Measurements from ENCODE around the gene ARSB. TPM values are rescaled to one million over a fixed set of nuclear protein-coding genes. Genes with fewer than 3 reads are reported as not detected.
A peak's percentile ranks its signal among the peaks of the same experiment; 100 is the strongest.

Gene ARSB
- total RNA-seq, 2 experiments from 2014 or later: 4.4 to 5.2 TPM

GRCh38 chr5:78995521-78996007 is 10.5 kb upstream of the ARSB start:
- no peaks in the 10 kb centered on the region for H3K36me3 ChIP-seq (ENCODE audit: insufficient read depth, low read length)
- no peak for TF ChIP-seq CTCF (IDR thresholded peaks at IDR 0.05)
- peaks cover 11% of the 10 kb centered on the region for H3K27me3 Mint-ChIP-seq
- no peaks in the 10 kb centered on the region for H3K9me3 Mint-ChIP-seq
- H3K27ac ChIP-seq (ENCODE audit: low read depth in 1 of 2, low read length in 2 of 2): no peak overlapping the region
- H3K4me3 Mint-ChIP-seq: no peak overlapping the region
- no peaks in the 10 kb centered on the region for H3K4me1 ChIP-seq (ENCODE audit: insufficient read depth, low read length)
- DNase-seq: no peak
- no peak overlapping the region for H3K4me3 ChIP-seq (ENCODE audit: low read length)
- peaks cover 3 to 4% of the 10 kb centered on the region in 2 experiments for H3K27me3 ChIP-seq (ENCODE audit: control insufficient read depth in 1 of 2, insufficient read depth in 2 of 2, low read length in 2 of 2)
- ChIA-PET POLR2A (interaction anchor here (1.5 kb wide), 1 partner anchor 11 kb away, joined by 7 read pairs; the partner anchor contains the start of gene ARSB), CTCF (no interaction called here)
- H3K27ac Mint-ChIP-seq: no peak overlapping the region
- ATAC-seq (ENCODE audit: poor library complexity): no peak
- H3K4me1 Mint-ChIP-seq (ENCODE audit: low read depth): peaks cover 15% of the 10 kb centered on the region
- intact Hi-C loops (cut with DNase I, micrococcal nuclease): no loop called here
- H3K9me3 ChIP-seq (ENCODE audit: control insufficient read depth in 1 of 2, insufficient read depth in 1 of 2, low read length in 2 of 2): no peaks in the 10 kb centered on the region
- H3K36me3 Mint-ChIP-seq (ENCODE audit: low read depth): no peaks in the 10 kb centered on the region

DNA sequence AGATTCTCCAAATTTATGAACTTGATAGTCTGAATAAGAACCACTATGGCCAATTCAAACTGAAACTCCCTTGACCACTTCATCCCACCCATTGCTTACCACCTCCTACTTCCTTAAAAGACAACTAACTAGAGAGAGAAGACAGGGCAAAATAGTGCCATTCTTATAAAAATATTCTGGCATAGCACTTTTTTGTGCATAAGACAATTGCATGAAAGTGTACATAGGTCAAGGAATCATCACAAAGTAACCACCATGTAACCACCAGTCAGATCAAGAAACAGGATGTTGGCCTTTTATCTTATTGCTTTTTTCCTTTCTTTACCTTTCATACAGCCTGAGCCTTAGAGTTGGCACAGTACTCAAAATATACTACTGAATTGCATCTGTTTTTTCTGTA is 8.1 kb upstream of the ARSB start:
- intact Hi-C loops (cut with DNase I, micrococcal nuclease): no loop called here
- Histone ChIP-seq H3K36me3 (ENCODE audit: insufficient read depth, low read length) (no peaks in the 10 kb centered on the region), H3K9me3 (ENCODE audit: control insufficient read depth in 1 of 2, insufficient read depth in 1 of 2, low read length in 2 of 2) (no peaks in the 10 kb centered on the region), H3K4me1 (ENCODE audit: insufficient read depth, low read length) (no peaks in the 10 kb centered on the region), H3K27ac (ENCODE audit: low read depth in 1 of 2, low read length in 2 of 2) (no peak overlapping the region), H3K4me3 (ENCODE audit: low read length) (no peak overlapping the region), H3K27me3 (ENCODE audit: control insufficient read depth in 1 of 2, insufficient read depth in 2 of 2, low read length in 2 of 2) (peaks cover under 1 to 3% of the 10 kb centered on the region in 2 experiments)
- no peak overlapping the region for H3K27ac Mint-ChIP-seq
- H3K27me3 Mint-ChIP-seq: no peaks in the 10 kb centered on the region
- no peaks in the 10 kb centered on the region for H3K36me3 Mint-ChIP-seq (ENCODE audit: low read depth)
- DNase-seq (peak in 1 of 14 experiments; percentile 8), ATAC-seq (ENCODE audit: poor library complexity) (no peak)
- no peaks in the 10 kb centered on the region for H3K9me3 Mint-ChIP-seq
- ChIA-PET POLR2A (no interaction called here), CTCF (no interaction called here)
- peaks cover 15% of the 10 kb centered on the region for H3K4me1 Mint-ChIP-seq (ENCODE audit: low read depth)
- H3K4me3 Mint-ChIP-seq: no peak overlapping the region
- no peak for TF ChIP-seq CTCF (IDR thresholded peaks at IDR 0.05)

- Histone ChIP-seq H3K9me3 (ENCODE audit: control insufficient read depth in 1 of 2, insufficient read depth in 1 of 2, low read length in 2 of 2) (no peaks in the 10 kb centered on the region), H3K27ac (ENCODE audit: low read depth in 1 of 2, low read length in 2 of 2) (no peak overlapping the region), H3K36me3 (ENCODE audit: insufficient read depth, low read length) (no peaks in the 10 kb centered on the region), H3K4me1 (ENCODE audit: insufficient read depth, low read length) (no peaks in the 10 kb centered on the region), H3K27me3 (ENCODE audit: control insufficient read depth in 1 of 2, insufficient read depth in 2 of 2, low read length in 2 of 2) (peaks cover 0 to 3% of the 10 kb centered on the region in 2 experiments), H3K4me3 (ENCODE audit: low read length) (no peak overlapping the region)
- DNase-seq (no peak), ATAC-seq (ENCODE audit: poor library complexity) (no peak)
- Mint-ChIP-seq H3K27ac (no peak overlapping the region), H3K36me3 (ENCODE audit: low read depth) (no peaks in the 10 kb centered on the region), H3K27me3 (no peaks in the 10 kb centered on the region), H3K4me1 (ENCODE audit: low read depth) (peaks cover 15% of the 10 kb centered on the region), H3K4me3 (no peak overlapping the region), H3K9me3 (no peaks in the 10 kb centered on the region)
- TF ChIP-seq CTCF (IDR thresholded peaks at IDR 0.05): no peak
- ChIA-PET POLR2A (no interaction called here), CTCF (no interaction called here)
- intact Hi-C loops (cut with DNase I, micrococcal nuclease): no loop called here
Observed at GRCh38 chr5:78992146-78992545, 7.0 kb upstream of the ARSB start.

Data from CD4-positive, alpha-beta T cell (primary cell).